H9 (cell line): ENCODE results near the gene RNF183. TPM values are rescaled to one million over a fixed set of nuclear protein-coding genes. Genes with fewer than 3 reads are reported as not detected.

ENCODE experiments used
- DNase-seq: peaks from one replicate; pipeline ENCODE4 v3.0.0-alpha.2; 2017
- H2AFZ ChIP-seq: one replicate; pipeline ENCODE4 v1.6.1; 2013; ENCODE audit warnings: mild to moderate bottlenecking, low read length, control low read depth, moderate library complexity
- H2AK5ac ChIP-seq: 2 replicates; pipeline ENCODE4 v1.6.1; 2013; ENCODE audit warnings: low read length, control low read depth, mixed read lengths; ENCODE audit not compliant: insufficient read length
- H2BK120ac ChIP-seq: one replicate; pipeline ENCODE4 v1.6.1; 2013; ENCODE audit warnings: low read depth, mild to moderate bottlenecking, low read length, control low read depth, inconsistent platforms; ENCODE audit not compliant: poor library complexity, severe bottlenecking
- H2BK12ac ChIP-seq: 2 replicates; pipeline ENCODE4 v1.6.1; 2013; ENCODE audit warnings: low read length, control low read depth, mixed read lengths, low read depth; ENCODE audit not compliant: insufficient read length
- H2BK15ac ChIP-seq: 2 replicates; pipeline ENCODE4 v1.6.1; 2013; ENCODE audit warnings: low read depth, low read length, control low read depth
- H2BK20ac ChIP-seq: one replicate; pipeline ENCODE4 v1.6.1; 2013; ENCODE audit warnings: low read depth, mild to moderate bottlenecking, low read length, control low read depth, inconsistent platforms; ENCODE audit not compliant: poor library complexity, severe bottlenecking
- H2BK5ac ChIP-seq: 2 replicates; pipeline ENCODE4 v1.6.1; 2013; ENCODE audit warnings: low read length, control low read depth, mixed read lengths; ENCODE audit not compliant: insufficient read length
- H3K14ac ChIP-seq: 2 replicates; pipeline ENCODE4 v1.6.1; 2013; ENCODE audit warnings: low read length, control low read depth; ENCODE audit not compliant: insufficient read depth
- H3K18ac ChIP-seq: 2 replicates; pipeline ENCODE4 v1.6.1; 2013; ENCODE audit warnings: low read depth, mild to moderate bottlenecking, mixed read lengths, low read length, control low read depth; ENCODE audit not compliant: insufficient read length
- H3K23ac ChIP-seq: 2 replicates; pipeline ENCODE4 v1.6.1; 2013; ENCODE audit warnings: low read length, control low read depth, mixed read lengths, low read depth; ENCODE audit not compliant: insufficient read length
- H3K23me2 ChIP-seq: 2 replicates; pipeline ENCODE4 v1.6.1; 2013; ENCODE audit warnings: low read depth, mild to moderate bottlenecking, mixed read lengths, low read length, control low read depth; ENCODE audit not compliant: insufficient read length, poor library complexity, severe bottlenecking
- H3K27ac ChIP-seq: 2 replicates; pipeline ENCODE4 v1.5.1; 2013; ENCODE audit warnings: low read length, control low read depth, mixed read lengths, low read depth; ENCODE audit not compliant: insufficient read length
- H3K27me3 ChIP-seq: 2 replicates; pipeline ENCODE4 v1.6.1; 2013; ENCODE audit warnings: low read length, control low read depth, inconsistent platforms; ENCODE audit not compliant: insufficient read depth
- H3K4ac ChIP-seq: 2 replicates; pipeline ENCODE4 v1.6.1; 2013; ENCODE audit warnings: low read depth, mild to moderate bottlenecking, control low read depth, inconsistent platforms, low read length, moderate library complexity
- H3K4me1 ChIP-seq: 2 replicates; pipeline ENCODE4 v1.6.1; 2013; ENCODE audit warnings: low read length, control low read depth, inconsistent platforms; ENCODE audit not compliant: insufficient read depth
- H3K4me2 ChIP-seq: 2 replicates; pipeline ENCODE4 v1.6.1; 2013; ENCODE audit warnings: low read length, control low read depth, mixed read lengths; ENCODE audit not compliant: insufficient read length, insufficient read depth
- H3K56ac ChIP-seq: 2 replicates; pipeline ENCODE4 v1.6.1; 2013; ENCODE audit warnings: low read depth, mild to moderate bottlenecking, mixed read lengths, low read length, control low read depth; ENCODE audit not compliant: insufficient read length
- H3K79me1 ChIP-seq: 2 replicates; pipeline ENCODE4 v1.6.1; 2013; ENCODE audit warnings: low read depth, mild to moderate bottlenecking, moderate library complexity, low read length, control low read depth, inconsistent platforms; ENCODE audit not compliant: insufficient read depth, poor library complexity, severe bottlenecking
- H3K79me2 ChIP-seq: 2 replicates; pipeline ENCODE4 v1.6.1; 2013; ENCODE audit warnings: low read length, control low read depth, inconsistent platforms; ENCODE audit not compliant: insufficient read depth
- H3K9ac ChIP-seq: 2 replicates; pipeline ENCODE4 v1.6.1; 2013; ENCODE audit warnings: low read length, control low read depth, mixed read lengths; ENCODE audit not compliant: insufficient read length; ENCODE audit errors: extremely low read depth
- H3K9me3 ChIP-seq: one replicate; pipeline ENCODE4 v1.6.1; 2013; ENCODE audit warnings: low read depth, low read length, inconsistent platforms; ENCODE audit not compliant: control insufficient read depth
- H3T11ph ChIP-seq: one replicate; pipeline ENCODE4 v1.6.1; 2013; ENCODE audit warnings: mild to moderate bottlenecking, low read length, control low read depth, inconsistent platforms
- H4K20me1 ChIP-seq: one replicate; pipeline ENCODE4 v1.6.1; 2013; ENCODE audit not compliant: control insufficient read depth, insufficient read length, insufficient read depth
- H4K5ac ChIP-seq: 2 replicates; pipeline ENCODE4 v1.6.1; 2013; ENCODE audit warnings: low read depth, mild to moderate bottlenecking, mixed read lengths, low read length, control low read depth; ENCODE audit not compliant: insufficient read length
- H4K8ac ChIP-seq: replicated peaks from 2 replicates; pipeline ENCODE4 v1.6.1; 2013; ENCODE audit warnings: low read length, control low read depth, mixed read lengths, low read depth; ENCODE audit not compliant: insufficient read length
- H4K91ac ChIP-seq: 2 replicates; pipeline ENCODE4 v1.6.1; 2013; ENCODE audit warnings: low read depth, mild to moderate bottlenecking, moderate library complexity, mixed read lengths, low read length, control low read depth; ENCODE audit not compliant: insufficient read length
- H3K27ac Mint-ChIP-seq, 3 experiments: 2 replicates in 2 of 3; 3 replicates in 1 of 3; pipeline ENCODE4 v1.8.0; 2020 to 2021; ENCODE audit warnings: mixed read lengths in 3 of 3, mild to moderate bottlenecking in 1 of 3, moderate library complexity in 1 of 3
- H3K27me3 Mint-ChIP-seq: 2 replicates; pipeline ENCODE4 v1.8.0; 2021; ENCODE audit warnings: low read depth, mild to moderate bottlenecking, moderate library complexity, mixed read lengths
- H3K36me3 Mint-ChIP-seq, 3 experiments: 2 replicates in 2 of 3; 3 replicates in 1 of 3; pipeline ENCODE4 v1.8.0; 2020 to 2021; ENCODE audit warnings: low read depth in 3 of 3, mixed read lengths in 3 of 3; ENCODE audit not compliant: insufficient read depth in 1 of 3
- H3K4me1 Mint-ChIP-seq, 2 experiments: 2 replicates each; pipeline ENCODE4 v1.8.0; 2020; ENCODE audit warnings: mixed read lengths in 2 of 2
- H3K4me3 Mint-ChIP-seq, 2 experiments: 2 replicates in 1 of 2; 3 replicates in 1 of 2; pipeline ENCODE4 v1.8.0; 2020 to 2021; ENCODE audit warnings: mild to moderate bottlenecking in 2 of 2, mixed read lengths in 2 of 2, moderate library complexity in 1 of 2
- H3K9me3 Mint-ChIP-seq, 2 experiments: 2 replicates in 1 of 2; 3 replicates in 1 of 2; pipeline ENCODE4 v1.8.0; 2020; ENCODE audit warnings: mild to moderate bottlenecking in 2 of 2, mixed read lengths in 2 of 2, moderate library complexity in 1 of 2
- CTCF ChIP-seq: fragments of 200-600 bp; sonication (generic); conservative IDR thresholded peaks from 3 replicates; pipeline ENCODE4 v1.8.0; 2021; ENCODE audit warnings: antibody characterized with exemption, mild to moderate bottlenecking
- WGBS: extraction: QIAGEN DNeasy Blood & Tissue Kit; methylation state at CpG from one replicate; pipeline ENCODE4 v1.1.7; 2013; ENCODE audit warnings: missing lambda C conversion rate, low lambda C conversion rate, mixed read lengths; ENCODE audit not compliant: insufficient read length; ENCODE audit errors: extremely low coverage; 5-methylcytosine and 5-hydroxymethylcytosine counted together
- total RNA-seq: library from RNA; stranded (reverse); gene quantifications from 2 replicates; pipeline ENCODE4 v1.2.1, GENCODE V29; 2021

Gene RNF183
- total RNA-seq, 1 experiment from 2014 or later = 0.33 TPM

- H3K9me3 Mint-ChIP-seq = no peaks in the 10 kb centered on the region
- no peak overlapping the region for H3K27ac Mint-ChIP-seq
- TF ChIP-seq CTCF = no peak
- Histone ChIP-seq H3K27me3 (no peaks in the 10 kb centered on the region), H3K79me1 (no peaks in the 10 kb centered on the region), H2AK5ac (no peak overlapping the region), H3K4ac (no peak overlapping the region), H3K9me3 (no peaks in the 10 kb centered on the region), H3K4me2 (no peak overlapping the region), H3K23ac (no peak overlapping the region), H3K9ac (no peak overlapping the region), H3K79me2 (no peaks in the 10 kb centered on the region), H3K27ac (no peak overlapping the region), H4K91ac (no peak overlapping the region), H2BK120ac (no peak overlapping the region), H2BK12ac (no peak overlapping the region), H3T11ph (no peak overlapping the region), H2AFZ (no peak overlapping the region), H4K8ac (no peak overlapping the region), H2BK20ac (no peak overlapping the region), H3K23me2 (no peaks in the 10 kb centered on the region), H2BK5ac (no peak overlapping the region), H4K5ac (no peak overlapping the region), H4K20me1 (no peaks in the 10 kb centered on the region), H3K4me1 (no peaks in the 10 kb centered on the region), H3K14ac (no peak overlapping the region), H3K56ac (no peak overlapping the region), H2BK15ac (no peak overlapping the region), H3K18ac (no peak overlapping the region)
- H3K27me3 Mint-ChIP-seq = no peaks in the 10 kb centered on the region; the same call in 1 of the 2 replicates
- no peaks in the 10 kb centered on the region for H3K36me3 Mint-ChIP-seq
- WGBS = no CpG with 5 or more reads among the region's 5 CpGs
- no peak overlapping the region for H3K4me3 Mint-ChIP-seq
- H3K4me1 Mint-ChIP-seq = no peaks in the 10 kb centered on the region; a peak in 1 of 4 replicates
- no peak for DNase-seq
Measured at GRCh38 chr9:113313261-113313660, 10.1 kb upstream of the RNF183 start.
